KMS-11 (cell line): ENCODE measurements around the gene SBSN.

Experiments used
- H2AFZ ChIP-seq: fragments of 200-600 bp; sonication (generic); 2 replicates; pipeline ENCODE4 v1.6.1; 2016; ENCODE audit warnings: antibody characterized with exemption, mixed run types, low read depth
- H3K27ac ChIP-seq: fragments of 200-600 bp; sonication (generic); 2 replicates; pipeline ENCODE4 v1.6.1; 2016; ENCODE audit warnings: mild to moderate bottlenecking, mixed run types
- H3K27me3 ChIP-seq: fragments of 200-600 bp; sonication (generic); 2 replicates; pipeline ENCODE4 v1.6.1; 2017; ENCODE audit warnings: mild to moderate bottlenecking, low read depth, mixed run types, moderate library complexity; ENCODE audit not compliant: insufficient read depth
- H3K36me3 ChIP-seq: fragments of 200-600 bp; sonication (generic); 2 replicates; pipeline ENCODE4 v1.6.1; 2017; ENCODE audit warnings: mild to moderate bottlenecking, mixed run types; ENCODE audit not compliant: insufficient read depth
- H3K4me1 ChIP-seq: fragments of 200-600 bp; sonication (generic); 2 replicates; pipeline ENCODE4 v1.6.1; 2016; ENCODE audit warnings: mild to moderate bottlenecking, low read depth, mixed run types; ENCODE audit not compliant: poor library complexity, severe bottlenecking
- H3K4me2 ChIP-seq: fragments of 200-600 bp; sonication (generic); 2 replicates; pipeline ENCODE4 v1.7.0; 2016; ENCODE audit warnings: mild to moderate bottlenecking, mixed run types
- H3K4me3 ChIP-seq: fragments of 200-600 bp; sonication (generic); IDR thresholded peaks from 2 replicates; pipeline ENCODE4 v1.6.1; 2017; ENCODE audit warnings: low read depth, low read length, mixed read lengths; ENCODE audit not compliant: insufficient read depth
- H3K79me2 ChIP-seq: fragments of 200-600 bp; sonication (generic); 2 replicates; pipeline ENCODE4 v1.6.1; 2016; ENCODE audit warnings: low read depth, mixed run types; ENCODE audit not compliant: insufficient read depth
- H3K9ac ChIP-seq: fragments of 200-600 bp; sonication (generic); 2 replicates; pipeline ENCODE4 v1.6.1; 2016; ENCODE audit warnings: mild to moderate bottlenecking, mixed run types
- H4K20me1 ChIP-seq: fragments of 200-600 bp; sonication (generic); 2 replicates; pipeline ENCODE4 v1.6.1; 2016; ENCODE audit warnings: mild to moderate bottlenecking, mixed run types; ENCODE audit not compliant: insufficient read depth
- TF ChIP-seq, protein P1 (sequence below): fragments of 200-600 bp; sonication (generic); conservative IDR thresholded peaks from 2 replicates; pipeline ENCODE4 v1.6.1; 2017; ENCODE audit warnings: low read depth, mild to moderate bottlenecking, antibody characterized with exemption, low read length, moderate library complexity, mixed read lengths

The SBSN gene

GRCh38 chr19:35508129-35508528, 20.0 kb downstream of the SBSN start:
- TF ChIP-seq, protein P1, sequence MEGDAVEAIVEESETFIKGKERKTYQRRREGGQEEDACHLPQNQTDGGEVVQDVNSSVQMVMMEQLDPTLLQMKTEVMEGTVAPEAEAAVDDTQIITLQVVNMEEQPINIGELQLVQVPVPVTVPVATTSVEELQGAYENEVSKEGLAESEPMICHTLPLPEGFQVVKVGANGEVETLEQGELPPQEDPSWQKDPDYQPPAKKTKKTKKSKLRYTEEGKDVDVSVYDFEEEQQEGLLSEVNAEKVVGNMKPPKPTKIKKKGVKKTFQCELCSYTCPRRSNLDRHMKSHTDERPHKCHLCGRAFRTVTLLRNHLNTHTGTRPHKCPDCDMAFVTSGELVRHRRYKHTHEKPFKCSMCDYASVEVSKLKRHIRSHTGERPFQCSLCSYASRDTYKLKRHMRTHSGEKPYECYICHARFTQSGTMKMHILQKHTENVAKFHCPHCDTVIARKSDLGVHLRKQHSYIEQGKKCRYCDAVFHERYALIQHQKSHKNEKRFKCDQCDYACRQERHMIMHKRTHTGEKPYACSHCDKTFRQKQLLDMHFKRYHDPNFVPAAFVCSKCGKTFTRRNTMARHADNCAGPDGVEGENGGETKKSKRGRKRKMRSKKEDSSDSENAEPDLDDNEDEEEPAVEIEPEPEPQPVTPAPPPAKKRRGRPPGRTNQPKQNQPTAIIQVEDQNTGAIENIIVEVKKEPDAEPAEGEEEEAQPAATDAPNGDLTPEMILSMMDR = no peak
- Histone ChIP-seq H3K79me2 (no peaks in the 10 kb centered on the region), H3K4me2 (no peak overlapping the region), H3K36me3 (no peaks in the 10 kb centered on the region), H4K20me1 (no peaks in the 10 kb centered on the region), H3K9ac (no peak overlapping the region), H3K27ac (no peak overlapping the region), H2AFZ (no peak overlapping the region), H3K27me3 (peaks cover 75% of the 10 kb centered on the region), H3K4me3 (no peak overlapping the region), H3K4me1 (no peaks in the 10 kb centered on the region)

DNA sequence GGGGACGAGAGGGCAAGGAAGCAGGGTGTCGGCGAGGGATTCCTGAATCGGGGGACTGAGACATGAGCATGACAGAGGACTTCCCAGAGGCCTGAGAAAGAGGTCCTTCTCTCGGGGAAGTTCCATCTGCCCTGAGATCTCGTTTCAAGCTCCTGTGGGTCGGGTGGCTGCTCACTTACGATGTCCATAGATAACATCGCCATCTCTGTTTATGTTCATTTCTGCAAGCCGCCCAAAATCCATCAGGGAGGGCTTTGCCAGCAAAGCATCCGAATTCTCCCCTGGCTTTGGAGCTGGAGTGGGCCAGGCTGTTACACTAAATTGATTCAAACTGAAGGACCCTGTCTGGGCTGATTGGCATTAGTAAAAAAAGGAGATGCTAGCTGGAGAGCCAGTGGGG, 20.6 kb downstream of the SBSN start:
- no peak overlapping the region for H2AFZ ChIP-seq
- no peaks in the 10 kb centered on the region for H3K79me2 ChIP-seq
- TF ChIP-seq, protein P1 = no peak
- H3K4me2 ChIP-seq = no peak overlapping the region
- H3K4me1 ChIP-seq = no peaks in the 10 kb centered on the region
- no peaks in the 10 kb centered on the region for H4K20me1 ChIP-seq
- H3K4me3 ChIP-seq = no peak overlapping the region
- no peaks in the 10 kb centered on the region for H3K36me3 ChIP-seq
- H3K27me3 ChIP-seq = peaks cover 80% of the 10 kb centered on the region
- no peak overlapping the region for H3K27ac ChIP-seq
- no peak overlapping the region for H3K9ac ChIP-seq

- Histone ChIP-seq H4K20me1 (no peaks in the 10 kb centered on the region), H2AFZ (no peak overlapping the region), H3K4me1 (no peaks in the 10 kb centered on the region), H3K4me3 (no peak overlapping the region), H3K9ac (no peak overlapping the region), H3K27ac (no peak overlapping the region), H3K27me3 (peaks cover 89% of the 10 kb centered on the region), H3K4me2 (no peak overlapping the region), H3K79me2 (no peaks in the 10 kb centered on the region), H3K36me3 (no peaks in the 10 kb centered on the region)
- TF ChIP-seq, protein P1 = no peak
Measured at GRCh38 chr19:35506011-35506410, 22.1 kb downstream of the SBSN start.

- no peak overlapping the region for H3K9ac ChIP-seq
- H3K36me3 ChIP-seq = no peaks in the 10 kb centered on the region
- peaks cover 79% of the 10 kb centered on the region for H3K27me3 ChIP-seq
- H4K20me1 ChIP-seq = no peaks in the 10 kb centered on the region
- no peak overlapping the region for H3K4me3 ChIP-seq
- H3K4me1 ChIP-seq = no peaks in the 10 kb centered on the region
- H3K4me2 ChIP-seq = no peak overlapping the region
- no peak overlapping the region for H3K27ac ChIP-seq
- H2AFZ ChIP-seq = no peak overlapping the region
- H3K79me2 ChIP-seq = no peaks in the 10 kb centered on the region
- TF ChIP-seq, protein P1 = no peak
Measured at GRCh38 chr19:35502751-35503150, 25.4 kb downstream of the SBSN start.
